SJCRH30 (cell line): ENCODE measurements around the gene AP1M2. TPM values are rescaled to one million over a fixed set of nuclear protein-coding genes. Genes with fewer than 3 reads are reported as not detected.
"Not testable (repeated sequence)": the region's sequence is repeated elsewhere in the genome, so short reads cannot be mapped to it uniquely, and the experiment has no call there.

ENCODE experiments used
- DNase-seq, 2 experiments: peaks; one replicate each; pipeline ENCODE4 v3.0.0-alpha.2; 2015 to 2020
- H3K27ac ChIP-seq: fragments of 250-450 bp; sonication (Bioruptor Pico); 2 replicates; pipeline ENCODE4 v1.5.1; 2020; ENCODE audit warnings: mild to moderate bottlenecking, moderate library complexity
- H3K27me3 ChIP-seq: fragments of 250-450 bp; sonication (Bioruptor Pico); 2 replicates; pipeline ENCODE4 v1.5.1; 2020; ENCODE audit warnings: mild to moderate bottlenecking, moderate library complexity
- H3K36me3 ChIP-seq: fragments of 250-450 bp; sonication (Bioruptor Pico); 2 replicates; pipeline ENCODE4 v1.5.1; 2020; ENCODE audit warnings: mild to moderate bottlenecking, moderate library complexity
- H3K4me1 ChIP-seq: fragments of 250-450 bp; sonication (Bioruptor Pico); 2 replicates; pipeline ENCODE4 v1.5.1; 2020; ENCODE audit warnings: mild to moderate bottlenecking, moderate library complexity
- H3K4me3 ChIP-seq: fragments of 250-450 bp; sonication (Bioruptor Pico); 2 replicates; pipeline ENCODE4 v1.5.1; 2020; ENCODE audit warnings: mild to moderate bottlenecking, moderate library complexity
- H3K9me3 ChIP-seq: fragments of 250-450 bp; sonication (Bioruptor Pico); replicated peaks from 2 replicates; pipeline ENCODE4 v1.5.1; 2020; ENCODE audit warnings: mild to moderate bottlenecking, moderate library complexity
- total RNA-seq: library from RNA; depleted of rRNA; stranded (reverse); fragments of >200 nt; shearing (Covaris generic); gene quantifications from 2 replicates; pipeline ENCODE4 v1.2.3, GENCODE V29; 2014

The AP1M2 gene
- total RNA-seq, 1 experiment from 2014 or later = 0.40 TPM

DNA sequence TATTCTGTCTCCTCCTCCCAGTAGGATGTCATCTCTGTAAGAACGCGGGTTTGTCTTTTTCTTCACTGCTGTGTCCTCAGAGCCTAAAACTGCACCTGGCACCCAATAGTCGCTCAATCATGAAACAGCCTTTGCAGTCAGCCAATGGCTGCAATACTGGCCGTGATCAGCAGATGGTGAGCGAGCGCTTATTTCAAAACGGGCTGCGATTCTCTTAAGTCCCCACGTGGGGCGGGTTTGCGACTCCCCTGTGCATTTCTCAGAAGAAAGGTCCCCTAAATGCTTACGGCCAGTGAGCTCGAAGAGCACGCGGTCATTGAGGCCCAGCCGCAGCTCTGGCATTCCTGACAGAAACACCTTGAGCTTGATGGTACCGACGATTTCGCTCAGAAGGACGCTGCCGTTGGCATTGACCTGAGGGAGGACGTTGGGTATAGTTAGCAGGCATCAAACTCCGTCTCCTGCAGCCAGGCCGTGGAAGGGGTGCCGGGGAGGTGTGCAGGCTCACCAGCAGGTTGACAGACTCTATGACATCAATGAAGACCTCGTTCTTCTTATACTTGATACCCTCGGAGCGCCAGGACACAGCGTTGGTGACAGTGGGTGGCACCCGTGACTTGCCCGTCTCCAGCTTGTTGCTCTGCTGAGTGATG lies 6.0 kb downstream of the AP1M2 start:
- Histone ChIP-seq H3K4me3 (no peak overlapping the region), H3K4me1 (peaks cover 2% of the 10 kb centered on the region; the same call in 1 of the 2 replicates), H3K9me3 (no peaks in the 10 kb centered on the region), H3K27ac (no peak overlapping the region), H3K36me3 (no peaks in the 10 kb centered on the region), H3K27me3 (no peaks in the 10 kb centered on the region)
- DNase-seq = peak; percentile 89 to 95

DNA sequence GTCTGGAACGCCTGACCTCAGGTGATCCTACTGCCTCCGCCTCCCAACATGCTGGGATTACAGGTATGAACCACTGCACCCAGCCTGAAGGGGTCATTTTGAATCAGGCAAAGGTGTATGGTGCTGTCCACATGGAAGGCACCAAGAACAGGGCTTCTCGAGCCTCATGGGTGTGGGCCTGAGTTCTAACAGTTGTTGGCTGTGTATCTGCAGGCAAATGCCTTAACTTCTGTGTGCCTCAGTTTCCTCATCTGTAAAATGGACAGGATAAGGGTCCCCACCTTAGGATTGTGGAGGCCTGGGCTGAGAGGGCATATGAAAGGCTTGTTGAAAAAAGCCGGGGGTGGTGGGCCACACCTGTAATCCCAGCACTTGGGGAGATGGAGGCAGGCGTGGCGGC lies 9.2 kb downstream of the AP1M2 start:
- H3K27ac ChIP-seq = no peak overlapping the region
- H3K4me1 ChIP-seq = no peaks in the 10 kb centered on the region
- DNase-seq = no peak
- H3K27me3 ChIP-seq = no peaks in the 10 kb centered on the region
- no peak overlapping the region for H3K4me3 ChIP-seq
- no peaks in the 10 kb centered on the region for H3K9me3 ChIP-seq
- no peaks in the 10 kb centered on the region for H3K36me3 ChIP-seq

DNA sequence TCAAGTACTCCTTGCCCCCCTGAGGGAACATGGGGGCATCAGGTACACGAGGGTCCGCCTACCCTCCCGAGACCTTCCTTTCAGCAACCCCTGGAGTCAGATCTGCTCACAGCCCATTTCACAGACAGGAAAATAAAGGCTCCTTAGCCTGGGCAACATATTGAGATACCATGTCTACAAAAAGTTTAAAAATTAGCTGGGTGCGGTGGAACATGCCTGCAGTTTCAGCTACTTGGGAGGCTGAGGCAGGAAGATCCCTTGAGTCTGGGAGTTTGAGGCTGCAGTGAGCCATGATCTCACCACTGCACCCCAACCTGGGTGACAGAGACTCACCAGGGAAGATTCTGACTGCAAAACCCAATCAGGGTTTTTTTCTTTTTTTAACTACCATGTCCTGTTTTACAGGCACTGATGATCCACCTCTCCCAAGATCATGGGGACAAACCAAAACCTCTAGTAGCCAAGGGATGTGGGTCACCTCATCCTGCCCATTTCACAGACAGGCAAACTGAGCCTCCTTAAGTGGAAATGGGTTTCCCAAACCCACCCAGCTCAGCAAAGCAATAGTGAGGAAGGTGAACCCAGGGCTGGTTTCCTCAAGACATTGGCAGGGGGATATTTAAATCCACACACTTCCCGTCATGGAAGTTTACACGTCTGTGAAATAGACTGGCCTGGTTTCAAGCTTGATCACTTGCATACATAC lies 11.9 kb downstream of the AP1M2 start:
- Histone ChIP-seq H3K4me1 (no peaks in the 10 kb centered on the region), H3K27me3 (no peaks in the 10 kb centered on the region), H3K9me3 (no peaks in the 10 kb centered on the region), H3K27ac (no peak overlapping the region), H3K36me3 (no peaks in the 10 kb centered on the region), H3K4me3 (no peak overlapping the region)
- DNase-seq = no peak

DNA sequence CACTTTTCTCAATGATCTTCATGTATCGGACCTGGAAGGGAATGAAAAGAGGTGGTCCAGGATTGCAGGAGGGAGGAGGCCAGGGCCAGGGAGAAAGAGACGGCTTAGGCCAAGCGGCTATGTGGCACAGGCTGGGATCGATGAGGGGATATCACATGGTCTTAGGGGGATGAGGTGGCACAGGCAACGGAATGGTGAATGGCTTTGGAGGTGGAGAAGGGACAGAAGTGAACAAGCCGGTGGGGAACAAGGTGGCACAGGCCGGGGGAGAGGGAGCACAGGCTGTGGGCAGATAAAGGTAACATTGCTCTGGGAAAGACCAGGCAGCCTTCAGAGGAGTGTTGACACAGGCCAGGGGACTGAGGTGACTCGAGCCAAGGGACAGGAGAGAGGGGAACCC lies 12.7 kb downstream of the AP1M2 start:
- Histone ChIP-seq H3K4me3 (no peak overlapping the region), H3K9me3 (no peaks in the 10 kb centered on the region), H3K27ac (no peak overlapping the region), H3K27me3 (no peaks in the 10 kb centered on the region), H3K4me1 (no peaks in the 10 kb centered on the region), H3K36me3 (no peaks in the 10 kb centered on the region)
- DNase-seq = no peak

DNA sequence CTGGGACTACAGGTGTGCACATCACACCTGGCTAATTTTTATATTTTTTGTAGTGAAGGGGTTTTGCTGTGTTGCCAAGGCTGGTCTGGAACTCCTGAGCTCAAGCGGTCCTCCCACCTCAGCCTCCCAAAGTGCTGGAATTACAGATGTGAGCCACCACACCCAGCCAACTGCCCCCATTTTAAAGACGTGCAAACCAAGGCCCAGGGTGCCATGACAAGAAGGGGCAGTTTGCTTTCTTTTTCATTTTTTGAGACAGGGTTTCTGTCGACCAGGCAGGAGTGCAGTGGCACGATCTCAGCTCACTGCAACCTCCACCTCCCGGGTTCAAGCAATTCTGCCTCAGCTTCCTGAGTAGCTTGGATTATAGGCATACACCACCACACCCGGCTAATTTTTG lies 13.3 kb downstream of the AP1M2 start:
- not testable (repeated sequence) for H3K27ac ChIP-seq, H3K27me3 ChIP-seq, H3K36me3 ChIP-seq, H3K4me1 ChIP-seq, H3K4me3 ChIP-seq, DNase-seq, H3K9me3 ChIP-seq

DNA sequence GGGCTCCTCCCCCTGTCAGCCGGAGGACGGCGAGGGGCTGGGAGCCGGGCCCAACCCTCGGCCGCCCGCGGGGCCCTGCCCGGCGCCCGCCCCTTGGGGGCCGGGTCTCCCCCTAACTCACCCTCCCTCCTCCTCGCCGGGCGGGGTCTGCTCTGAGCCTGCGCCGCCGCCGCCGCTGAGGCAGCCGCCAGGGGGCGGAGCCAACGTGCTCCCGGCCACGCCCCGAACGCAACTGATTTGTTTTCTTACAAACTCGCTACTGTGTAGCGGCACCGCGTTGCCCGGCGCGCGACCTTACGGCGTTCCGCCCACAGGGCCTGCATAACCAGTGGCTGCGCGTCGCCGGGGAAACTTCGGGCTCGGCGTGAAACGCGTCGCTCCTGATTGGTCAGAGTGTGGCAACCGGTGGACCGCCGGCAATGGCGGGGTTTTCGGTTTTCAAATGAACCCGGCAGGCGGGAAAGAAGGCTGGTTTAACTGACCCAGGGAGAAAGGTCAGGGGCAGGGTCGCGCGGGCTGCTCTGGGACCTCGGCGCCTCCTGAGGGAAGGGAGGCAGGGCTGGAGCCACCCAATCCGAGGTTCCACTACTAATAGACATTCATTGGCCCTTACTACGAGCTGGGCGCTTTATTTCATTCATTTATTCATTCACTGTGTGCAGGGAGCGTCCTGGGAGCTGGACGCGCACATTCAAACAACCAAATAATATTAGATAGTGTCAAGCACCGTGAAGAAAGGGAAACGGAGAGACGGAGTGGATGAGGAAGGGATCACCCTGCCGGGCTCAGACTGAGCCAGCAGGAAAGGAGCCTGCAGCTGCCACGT lies 18.1 kb downstream of the AP1M2 start, which contains the start of gene CDKN2D:
CDKN2D (minus strand) TSS at position 154 of the 826 bp plus-strand sequence. CDS start 326 bp downstream, outside the sequence.
- Histone ChIP-seq H3K27me3 (no peaks in the 10 kb centered on the region), H3K36me3 (no peaks in the 10 kb centered on the region), H3K4me1 (peaks cover 15% of the 10 kb centered on the region), H3K27ac (peak within 1 kb of the TSS; percentile 98), H3K9me3 (no peaks in the 10 kb centered on the region), H3K4me3 (peak within 1 kb of the TSS; percentile 60)
- DNase-seq = peak; percentile 99 to 100

DNA sequence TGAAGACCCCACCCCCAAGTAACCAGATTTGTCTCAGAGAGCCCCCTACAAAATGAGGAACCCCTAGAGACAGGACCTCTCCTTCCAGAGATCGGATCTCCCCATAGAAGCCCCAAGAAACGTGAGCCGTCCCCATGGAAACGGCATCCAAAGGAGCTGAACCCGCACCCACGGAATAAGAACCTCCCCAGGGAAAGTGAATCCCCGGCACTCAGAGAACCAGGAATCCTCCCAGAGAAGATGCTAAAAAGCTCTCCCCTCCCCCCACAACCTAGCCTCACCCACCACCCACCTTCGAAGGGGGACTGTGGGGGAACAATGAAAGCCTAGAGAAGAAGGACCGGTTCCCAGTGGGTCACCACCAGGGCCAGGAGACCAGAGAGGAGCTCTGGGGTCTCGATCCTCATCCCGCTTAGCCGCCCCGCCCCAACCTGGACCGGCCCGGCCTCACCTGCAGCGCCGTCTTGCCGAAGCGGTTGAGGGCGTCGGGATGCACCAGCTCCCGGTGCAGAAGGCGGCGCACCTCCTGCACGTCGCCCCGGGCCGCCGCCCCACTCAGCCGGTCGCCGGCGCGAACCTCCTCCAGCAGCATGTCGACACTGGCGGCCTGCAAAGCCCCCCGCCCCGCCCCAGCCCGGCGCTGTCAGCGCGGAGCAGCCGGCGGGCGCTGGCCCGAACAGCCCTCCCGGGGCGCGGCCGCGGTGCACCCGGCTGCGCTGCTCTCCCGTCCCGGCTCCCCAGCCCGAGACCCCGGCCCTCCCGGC lies 18.9 kb downstream of the AP1M2 start:
- peak in 1 of 2 experiments; percentile 35 for DNase-seq
- peak overlapping the region; percentile 60 for H3K4me3 ChIP-seq
- peaks cover 15% of the 10 kb centered on the region for H3K4me1 ChIP-seq
- no peaks in the 10 kb centered on the region for H3K27me3 ChIP-seq
- H3K9me3 ChIP-seq = no peaks in the 10 kb centered on the region
- 0 out of 2 replicates have a peak, but pooled peaks cover 1% of the 10 kb centered on the region for H3K36me3 ChIP-seq
- no peak overlapping the region for H3K27ac ChIP-seq

DNA sequence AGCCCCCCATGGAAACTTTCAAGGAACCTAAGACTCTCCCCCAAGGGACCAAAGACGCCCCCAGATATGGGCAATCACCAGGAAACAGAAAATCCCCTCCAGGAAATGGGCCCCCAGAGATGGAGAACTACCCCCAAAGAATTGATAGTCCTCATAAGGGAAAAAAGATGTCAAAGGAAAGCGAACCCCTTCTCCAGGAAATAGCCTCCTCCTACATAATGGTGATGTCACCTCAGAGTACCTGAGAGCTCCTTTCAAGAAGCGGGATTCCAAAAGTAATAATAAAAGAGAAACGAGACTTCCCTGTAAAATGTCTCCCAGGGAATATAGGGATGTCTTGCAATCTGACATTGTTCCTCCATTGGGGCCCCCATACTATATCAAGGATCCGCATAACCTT lies 19.5 kb downstream of the AP1M2 start:
- no peak overlapping the region for H3K27ac ChIP-seq
- H3K9me3 ChIP-seq = no peaks in the 10 kb centered on the region
- peak overlapping the region; percentile 60 for H3K4me3 ChIP-seq
- no peak for DNase-seq
- no peaks in the 10 kb centered on the region for H3K27me3 ChIP-seq
- peaks cover 15% of the 10 kb centered on the region for H3K4me1 ChIP-seq
- peaks cover 5% of the 10 kb centered on the region; the same call in 1 of the 2 replicates for H3K36me3 ChIP-seq

DNA sequence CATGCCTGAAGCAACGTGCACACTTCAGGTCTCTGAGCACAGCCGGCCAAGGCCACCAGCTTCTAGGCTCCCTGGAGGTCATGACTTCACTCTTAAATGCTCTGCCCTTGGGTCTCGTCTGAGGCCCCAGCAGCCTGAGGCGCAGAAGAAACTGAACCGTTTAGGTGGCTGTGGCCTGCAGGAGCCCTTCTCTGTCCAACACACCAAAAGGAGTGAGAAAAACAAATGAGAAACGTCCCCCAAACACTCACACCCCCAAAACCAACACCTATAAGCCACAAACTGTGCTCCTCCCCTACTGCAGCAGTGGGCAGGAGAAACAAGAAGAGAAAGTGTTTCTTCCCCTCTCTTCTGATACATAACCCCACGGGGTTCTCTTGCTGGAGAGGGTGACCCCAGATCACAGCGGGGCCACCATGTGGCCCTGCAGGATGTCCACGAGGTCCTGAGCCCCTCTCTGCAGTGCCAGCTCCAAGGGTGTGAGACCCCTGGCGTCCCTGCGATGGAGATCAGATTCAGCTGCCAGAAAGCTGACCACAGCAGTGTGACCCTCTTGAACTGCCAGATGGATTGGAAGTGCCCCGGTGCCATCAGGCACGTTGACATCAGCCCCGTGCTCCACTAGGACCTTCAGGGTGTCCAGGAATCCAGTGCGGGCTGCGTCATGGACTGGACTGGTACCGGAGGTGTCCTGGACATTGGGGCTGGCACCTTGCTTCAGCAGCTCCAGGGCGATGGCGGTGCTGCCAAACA lies 20.3 kb downstream of the AP1M2 start:
- no peaks in the 10 kb centered on the region for H3K9me3 ChIP-seq
- H3K27ac ChIP-seq = no peak overlapping the region
- peaks cover 7% of the 10 kb centered on the region; the same call in 1 of the 2 replicates for H3K36me3 ChIP-seq
- no peak for DNase-seq
- peak overlapping the region; percentile 87 for H3K4me3 ChIP-seq
- H3K27me3 ChIP-seq = no peaks in the 10 kb centered on the region
- peaks cover 15% of the 10 kb centered on the region for H3K4me1 ChIP-seq

DNA sequence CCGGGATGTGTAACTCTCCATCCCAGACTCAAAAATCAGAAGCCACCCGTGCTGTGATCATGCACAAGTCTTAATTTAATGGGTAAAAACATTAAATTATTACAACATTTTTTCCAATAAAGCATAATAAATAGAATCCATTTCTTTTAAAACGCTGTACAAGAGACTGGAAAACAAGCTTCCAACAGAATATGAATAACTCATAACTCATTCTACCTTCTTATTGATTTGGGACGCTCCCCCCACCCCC lies 20.8 kb downstream of the AP1M2 start:
- peak overlapping the region; percentile 87 for H3K4me3 ChIP-seq
- DNase-seq = no peak
- peaks cover 7% of the 10 kb centered on the region; the same call in 1 of the 2 replicates for H3K36me3 ChIP-seq
- H3K27me3 ChIP-seq = no peaks in the 10 kb centered on the region
- no peaks in the 10 kb centered on the region for H3K9me3 ChIP-seq
- H3K27ac ChIP-seq = no peak overlapping the region; the same call in 1 of the 2 replicates
- peaks cover 15% of the 10 kb centered on the region for H3K4me1 ChIP-seq

DNA sequence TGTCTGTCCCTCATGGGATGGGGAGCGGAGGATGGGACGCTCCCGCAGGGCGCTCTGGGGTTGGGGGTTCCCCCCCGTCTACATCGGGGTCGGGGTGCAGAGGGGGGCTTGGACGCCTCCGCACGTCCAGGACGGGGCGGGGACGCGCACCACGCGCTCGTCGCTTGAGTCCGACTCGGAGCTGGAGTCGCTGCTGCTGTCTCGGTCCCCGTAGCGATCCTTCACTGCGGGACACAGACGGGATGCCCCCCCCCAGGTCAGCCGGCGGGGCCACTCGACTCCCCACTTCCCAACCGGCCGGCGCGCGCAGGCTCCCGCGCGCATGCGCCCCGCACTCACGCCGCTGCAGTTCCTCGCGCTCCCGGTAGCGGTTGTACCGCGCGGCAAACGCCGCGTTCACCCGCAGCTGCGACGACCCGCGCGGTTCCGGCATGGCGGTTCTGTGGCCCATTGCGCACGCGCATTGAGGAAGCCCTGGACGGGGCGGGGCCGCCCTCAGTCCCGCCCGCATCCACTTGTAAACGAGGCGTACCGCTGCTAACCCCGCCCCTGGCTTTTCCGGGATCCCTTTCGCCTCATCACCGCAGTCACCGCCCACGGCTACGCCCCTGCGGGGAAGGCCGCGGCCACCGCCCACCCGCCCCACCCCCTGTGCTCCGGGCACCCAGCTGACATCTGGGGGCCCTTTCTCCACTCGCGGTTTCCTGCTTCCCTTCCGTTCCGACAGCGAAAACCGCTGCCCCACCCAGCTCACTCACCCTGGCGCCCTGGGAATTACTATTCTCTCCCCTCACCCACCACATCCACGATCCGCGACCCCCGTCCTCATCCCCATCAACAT lies 21.3 kb downstream of the AP1M2 start, which contains the start of gene KRI1:
KRI1 (minus strand) TSS at position 444 of the 841 bp plus-strand sequence; CDS start at position 433, 11 bp downstream.
- peak; percentile 98 to 99 for DNase-seq
- peak within 1 kb of the TSS; percentile 87 for H3K4me3 ChIP-seq
- H3K9me3 ChIP-seq = no peaks in the 10 kb centered on the region
- H3K36me3 ChIP-seq = peaks cover 9% of the 10 kb centered on the region
- H3K27ac ChIP-seq = peak within 1 kb of the TSS; percentile 65
- no peaks in the 10 kb centered on the region for H3K27me3 ChIP-seq
- H3K4me1 ChIP-seq = peaks cover 15% of the 10 kb centered on the region

DNA sequence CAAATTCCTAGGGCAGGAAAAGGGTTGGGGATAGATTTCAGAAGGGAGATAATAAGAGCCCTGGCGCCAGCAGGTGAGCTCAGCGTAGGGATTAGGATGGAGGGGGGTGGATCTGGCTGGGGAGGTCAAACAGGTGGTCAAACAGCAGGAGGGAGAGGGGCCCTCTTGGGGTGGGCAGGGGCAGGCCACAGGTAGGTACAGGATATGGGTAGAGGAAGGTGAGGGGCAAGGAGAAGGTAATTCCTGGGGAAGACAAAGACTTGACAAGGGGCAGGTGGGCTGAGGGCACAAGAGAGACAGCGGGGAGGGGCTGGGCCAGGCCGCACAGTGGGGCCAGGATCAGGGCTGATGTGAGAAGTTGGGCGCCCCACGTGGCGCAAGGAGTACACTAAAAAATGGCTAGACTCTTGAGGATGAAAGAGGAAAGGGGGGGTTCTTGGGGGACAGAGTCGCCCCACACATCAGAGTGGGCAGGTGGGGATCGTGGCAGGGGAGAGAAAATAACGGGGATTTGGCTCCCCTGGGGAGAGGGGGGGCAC lies 22.0 kb downstream of the AP1M2 start:
- peak; percentile 47 to 65 for DNase-seq
- Histone ChIP-seq H3K4me1 (peaks cover 15% of the 10 kb centered on the region), H3K27me3 (no peaks in the 10 kb centered on the region), H3K36me3 (peaks cover 15% of the 10 kb centered on the region), H3K4me3 (peak overlapping the region; percentile 87), H3K27ac (peak overlapping the region; percentile 65), H3K9me3 (no peaks in the 10 kb centered on the region)

DNA sequence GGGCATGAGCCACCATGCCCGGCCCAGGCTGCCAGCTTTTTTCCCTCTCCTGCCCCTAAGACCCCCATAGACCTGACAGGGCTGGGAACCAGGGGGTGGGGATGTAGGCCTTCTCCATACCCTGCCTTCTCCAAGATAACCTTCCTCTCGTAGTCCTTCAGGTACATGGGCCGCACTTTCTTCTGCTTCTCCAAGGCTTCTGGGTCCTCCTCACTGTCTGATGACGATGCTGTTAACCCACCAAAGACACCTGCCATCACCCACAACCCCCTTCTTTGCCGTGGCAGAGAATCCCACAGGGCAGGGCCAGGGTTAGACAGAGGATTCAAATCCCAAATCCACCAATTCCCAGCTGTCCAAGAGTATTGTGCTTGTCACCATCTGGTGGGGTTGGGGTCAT lies 24.5 kb downstream of the AP1M2 start:
- peaks cover 12% of the 10 kb centered on the region for H3K4me1 ChIP-seq
- no peak for DNase-seq
- peaks cover 19% of the 10 kb centered on the region for H3K36me3 ChIP-seq
- no peaks in the 10 kb centered on the region for H3K9me3 ChIP-seq
- H3K4me3 ChIP-seq = no peak overlapping the region
- no peaks in the 10 kb centered on the region for H3K27me3 ChIP-seq
- H3K27ac ChIP-seq = no peak overlapping the region
